NCI-H2227 (cell line): ENCODE measurements around the gene KANSL1.
A peak's percentile ranks its signal among the peaks of the same experiment; 100 is the strongest.

Experiments
- DNase-seq: peaks from one replicate; lab custom pipeline; 2025; ENCODE audit not compliant: unreplicated experiment; lab: John Stamatoyannopoulos, UW

KANSL1 gene

GRCh38 chr17:46003907-46004748 is 189.1 kb downstream of the KANSL1 start:
- no peak for DNase-seq

DNA sequence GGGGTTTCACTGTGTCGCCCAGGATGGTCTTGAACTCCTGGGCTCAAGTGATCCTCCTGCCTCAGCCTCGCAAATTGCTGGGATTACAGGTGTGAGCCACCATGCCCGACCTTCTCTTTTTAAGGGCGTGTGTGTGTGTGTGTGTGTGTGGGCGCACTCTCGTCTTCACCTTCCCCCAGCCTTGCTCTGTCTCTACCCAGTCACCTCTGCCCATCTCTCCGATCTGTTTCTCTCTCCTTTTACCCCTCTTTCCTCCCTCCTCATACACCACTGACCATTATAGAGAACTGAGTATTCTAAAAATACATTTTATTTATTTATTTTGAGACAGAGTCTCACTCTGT is 190.3 kb downstream of the KANSL1 start:
- DNase-seq, result no peak

DNA sequence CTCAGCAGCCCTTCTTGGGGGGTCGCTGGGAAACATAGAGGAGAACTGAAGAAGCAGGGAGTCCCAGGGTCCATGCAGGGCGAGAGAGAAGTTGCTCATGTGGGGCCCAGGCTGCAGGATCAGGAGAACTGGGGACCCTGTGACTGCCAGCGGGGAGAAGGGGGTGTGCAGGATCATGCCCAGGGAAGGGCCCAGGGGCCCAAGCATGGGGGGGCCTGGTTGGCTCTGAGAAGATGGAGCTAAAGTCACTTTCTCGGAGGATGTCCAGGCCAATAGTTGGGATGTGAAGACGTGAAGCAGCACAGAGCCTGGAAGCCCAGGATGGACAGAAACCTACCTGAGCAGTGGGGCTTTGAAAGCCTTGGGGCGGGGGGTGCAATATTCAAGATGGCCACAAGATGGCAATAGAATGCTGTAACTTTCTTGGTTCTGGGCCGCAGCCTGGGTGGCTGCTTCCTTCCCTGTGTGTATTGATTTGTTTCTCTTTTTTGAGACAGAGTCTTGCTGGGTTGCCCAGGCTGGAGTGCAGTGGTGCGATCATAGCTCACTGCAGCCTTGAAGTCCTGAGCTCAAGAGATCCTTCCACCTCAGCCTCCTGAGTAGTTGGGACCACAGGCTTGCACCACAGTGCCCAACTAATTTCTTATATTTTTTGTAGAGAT is 190.8 kb downstream of the KANSL1 start:
- DNase-seq, result peak; percentile 75

DNA sequence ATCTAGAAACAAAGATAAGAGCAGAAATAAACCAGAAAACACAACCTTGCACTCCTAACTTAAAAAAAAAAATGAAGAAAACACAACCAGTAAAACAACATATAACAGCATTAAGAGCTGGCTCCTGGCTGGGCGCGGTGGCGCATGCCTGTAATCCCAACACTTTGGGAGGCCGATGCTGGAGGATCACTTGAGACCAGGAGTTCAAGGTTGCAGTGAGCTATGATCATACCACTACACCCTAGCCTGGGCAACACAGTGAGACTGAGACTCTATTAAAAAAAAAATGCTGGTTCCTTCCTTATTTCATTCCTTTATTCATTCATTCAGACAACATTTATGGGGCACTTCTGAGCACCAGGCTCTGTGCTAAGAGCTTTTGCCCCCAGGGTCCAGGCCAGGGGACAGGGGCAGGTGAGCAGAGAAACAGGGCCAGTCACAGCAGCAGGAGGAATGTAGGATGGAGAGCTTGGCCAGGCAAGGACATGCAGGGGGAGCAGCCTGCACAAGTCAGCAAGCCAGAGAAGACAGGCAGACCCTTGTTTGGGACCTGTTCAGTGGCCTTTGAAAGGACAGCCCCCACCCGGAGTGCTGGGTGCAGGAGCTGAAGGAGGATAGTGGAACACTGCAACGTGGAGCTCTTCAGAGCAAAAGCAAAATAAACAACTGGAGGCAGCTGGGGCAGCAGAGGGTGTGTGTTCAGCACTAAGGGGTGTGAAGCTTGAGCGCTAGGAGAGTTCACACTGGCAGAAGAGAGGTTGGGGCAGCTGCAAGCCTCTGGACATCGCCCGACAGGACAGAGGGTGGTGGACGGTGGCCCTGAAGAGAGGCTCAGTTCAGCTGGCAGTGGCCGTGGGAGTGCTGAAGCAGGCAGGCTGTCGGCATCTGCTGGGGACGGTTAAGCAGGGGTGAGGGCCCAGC is 191.6 kb downstream of the KANSL1 start:
- no peak for DNase-seq

DNA sequence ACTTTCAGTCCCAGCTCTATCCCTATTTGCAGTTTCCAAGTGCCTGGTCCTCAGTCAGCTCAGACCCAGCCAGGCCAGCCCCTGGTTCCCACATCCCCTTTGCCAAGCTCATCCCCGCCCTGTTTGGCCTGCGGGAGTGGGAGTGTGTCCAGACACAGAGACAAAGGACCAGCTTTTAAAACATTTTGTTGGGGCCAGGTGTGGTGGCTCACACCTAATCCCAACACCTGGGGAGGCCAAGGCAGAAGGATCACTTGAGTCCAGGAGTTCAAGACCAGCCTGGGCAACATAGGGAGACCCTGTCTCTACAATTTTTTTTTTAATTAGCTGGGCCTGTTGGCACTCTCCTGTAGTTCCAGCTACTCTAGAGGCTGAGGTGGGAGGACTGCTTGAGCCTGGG is 192.5 kb downstream of the KANSL1 start:
- DNase-seq, result no peak

DNA sequence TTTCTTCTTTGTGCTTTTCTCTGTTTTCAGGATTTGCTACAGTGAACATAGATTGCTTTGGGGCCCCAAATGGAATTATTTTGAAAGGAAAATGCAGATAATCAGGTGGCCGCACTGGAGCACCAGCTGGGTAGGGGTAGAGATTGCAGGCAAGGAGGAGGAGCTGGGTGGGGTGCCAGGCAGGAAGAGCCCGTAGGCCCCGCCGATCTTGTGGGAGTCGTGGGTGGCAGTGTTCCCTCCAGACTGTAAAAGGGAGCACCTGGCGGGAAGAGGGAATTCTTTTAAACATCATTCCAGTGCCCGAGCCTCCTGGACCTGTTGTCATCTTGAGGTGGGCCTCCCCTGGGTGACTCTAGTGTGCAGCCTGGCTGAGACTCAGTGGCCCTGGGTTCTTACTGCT is 192.9 kb downstream of the KANSL1 start:
- DNase-seq, result no peak

DNA sequence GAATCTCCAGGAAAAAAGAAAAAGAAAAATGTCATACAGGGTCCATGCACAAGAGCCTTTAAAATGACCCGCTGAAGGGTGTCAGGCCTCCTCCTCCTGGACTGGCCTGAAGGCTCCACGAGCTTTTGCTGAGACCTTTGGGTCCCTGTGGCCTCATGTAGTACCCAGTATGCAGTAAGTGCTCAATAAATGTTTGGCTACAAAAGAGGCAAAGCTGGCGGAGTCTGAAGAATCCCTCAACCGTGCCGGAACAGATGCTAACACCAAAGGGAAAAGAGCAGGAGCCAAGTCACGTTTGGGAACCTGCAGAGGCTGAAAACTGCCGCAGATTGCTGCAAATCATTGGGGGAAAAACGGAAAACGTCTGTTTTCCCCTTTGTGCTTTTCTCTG is 193.3 kb downstream of the KANSL1 start:
- no peak for DNase-seq

DNA sequence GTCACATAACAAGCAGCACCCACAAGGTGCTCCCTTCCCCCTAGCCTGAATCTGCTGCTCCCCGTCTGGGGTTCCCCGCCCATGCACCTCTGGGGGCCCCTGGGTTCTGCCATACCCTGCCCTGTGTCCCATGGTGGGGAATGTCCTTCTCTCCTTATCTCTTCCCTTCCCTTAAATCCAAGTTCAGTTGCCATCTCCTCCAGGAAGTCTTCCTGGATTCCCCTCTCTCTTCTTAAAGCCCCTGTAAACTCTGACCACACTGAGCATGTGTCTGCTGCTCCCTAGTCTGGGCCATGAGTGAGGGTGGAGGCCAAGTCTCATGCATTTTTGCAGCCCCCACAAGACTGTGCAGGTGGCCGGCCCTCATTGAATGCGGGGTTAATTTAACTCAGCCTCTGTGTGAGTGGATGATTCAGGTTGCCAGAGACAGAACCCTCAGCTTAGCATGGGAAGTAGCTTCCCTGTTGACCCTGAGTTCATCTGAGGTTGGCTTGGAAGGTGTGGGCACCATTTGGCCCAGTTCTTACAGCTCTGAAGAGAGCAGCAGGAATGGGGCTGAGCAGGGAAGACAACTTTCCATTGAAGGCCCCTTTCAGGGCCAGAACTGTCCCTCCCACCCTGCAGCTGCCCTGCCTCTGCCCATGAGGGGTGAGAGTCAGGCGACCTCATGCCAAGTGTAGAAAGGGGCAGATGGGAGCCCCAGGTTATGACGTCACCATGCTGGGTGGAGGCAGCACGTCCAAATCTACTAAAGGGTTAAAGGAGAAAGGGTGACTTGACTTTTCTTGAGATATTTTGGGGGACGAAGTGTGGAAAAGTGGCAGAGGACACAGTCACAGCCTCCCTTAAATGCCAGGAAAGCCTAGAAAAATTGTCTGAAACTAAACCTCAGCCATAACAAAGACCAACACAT is 194.0 kb downstream of the KANSL1 start, which contains the start of gene STH:
Gene STH, plus strand, starts transcription at position 264 of the 913 bp plus-strand sequence. Its CDS starts 30 bp downstream, at position 294.
- no peak for DNase-seq

GRCh38 chr17:45997624-45998023 is 195.6 kb downstream of the KANSL1 start:
- DNase-seq, result no peak

- DNase-seq, result no peak
These were observed 196.1 kb downstream of the KANSL1 start for GRCh38 chr17:45997166-45997565.

DNA sequence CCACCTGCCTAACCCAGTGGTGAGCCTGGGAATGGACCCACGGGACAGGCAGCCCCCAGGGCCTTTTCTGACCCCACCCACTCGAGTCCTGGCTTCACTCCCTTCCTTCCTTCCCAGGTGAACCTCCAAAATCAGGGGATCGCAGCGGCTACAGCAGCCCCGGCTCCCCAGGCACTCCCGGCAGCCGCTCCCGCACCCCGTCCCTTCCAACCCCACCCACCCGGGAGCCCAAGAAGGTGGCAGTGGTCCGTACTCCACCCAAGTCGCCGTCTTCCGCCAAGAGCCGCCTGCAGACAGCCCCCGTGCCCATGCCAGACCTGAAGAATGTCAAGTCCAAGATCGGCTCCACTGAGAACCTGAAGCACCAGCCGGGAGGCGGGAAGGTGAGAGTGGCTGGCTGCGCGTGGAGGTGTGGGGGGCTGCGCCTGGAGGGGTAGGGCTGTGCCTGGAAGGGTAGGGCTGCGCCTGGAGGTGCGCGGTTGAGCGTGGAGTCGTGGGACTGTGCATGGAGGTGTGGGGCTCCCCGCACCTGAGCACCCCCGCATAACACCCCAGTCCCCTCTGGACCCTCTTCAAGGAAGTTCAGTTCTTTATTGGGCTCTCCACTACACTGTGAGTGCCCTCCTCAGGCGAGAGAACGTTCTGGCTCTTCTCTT is 196.8 kb downstream of the KANSL1 start:
- DNase-seq, result no peak

DNA sequence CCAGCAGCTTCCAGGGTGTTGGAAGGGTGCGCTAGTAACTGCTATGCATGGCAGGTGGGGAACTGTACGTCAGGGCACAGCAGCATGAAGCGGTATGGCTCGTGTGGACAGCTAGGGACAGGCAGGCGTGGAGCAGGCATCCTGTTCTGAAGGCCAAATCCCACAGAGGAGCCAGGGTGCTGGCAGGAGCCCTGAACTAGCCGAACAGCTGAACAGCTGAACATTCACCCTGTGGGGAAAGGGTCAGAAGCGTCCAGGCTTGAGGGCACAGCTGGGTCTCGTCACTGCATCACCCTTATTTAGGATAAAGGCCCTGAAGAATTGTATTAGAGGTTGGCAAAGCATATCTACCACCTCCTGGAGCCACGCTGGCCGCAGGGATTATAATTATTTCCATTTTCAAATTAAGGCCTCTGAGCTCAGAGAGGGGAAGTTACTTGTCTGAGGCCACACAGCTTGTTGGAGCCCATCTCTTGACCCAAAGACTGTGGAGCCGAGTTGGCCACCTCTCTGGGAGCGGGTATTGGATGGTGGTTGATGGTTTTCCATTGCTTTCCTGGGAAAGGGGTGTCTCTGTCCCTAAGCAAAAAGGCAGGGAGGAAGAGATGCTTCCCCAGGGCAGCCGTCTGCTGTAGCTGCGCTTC is 197.5 kb downstream of the KANSL1 start:
- DNase-seq, result no peak

GRCh38 chr17:45994987-45995386 is 198.2 kb downstream of the KANSL1 start:
- DNase-seq, result no peak

DNA sequence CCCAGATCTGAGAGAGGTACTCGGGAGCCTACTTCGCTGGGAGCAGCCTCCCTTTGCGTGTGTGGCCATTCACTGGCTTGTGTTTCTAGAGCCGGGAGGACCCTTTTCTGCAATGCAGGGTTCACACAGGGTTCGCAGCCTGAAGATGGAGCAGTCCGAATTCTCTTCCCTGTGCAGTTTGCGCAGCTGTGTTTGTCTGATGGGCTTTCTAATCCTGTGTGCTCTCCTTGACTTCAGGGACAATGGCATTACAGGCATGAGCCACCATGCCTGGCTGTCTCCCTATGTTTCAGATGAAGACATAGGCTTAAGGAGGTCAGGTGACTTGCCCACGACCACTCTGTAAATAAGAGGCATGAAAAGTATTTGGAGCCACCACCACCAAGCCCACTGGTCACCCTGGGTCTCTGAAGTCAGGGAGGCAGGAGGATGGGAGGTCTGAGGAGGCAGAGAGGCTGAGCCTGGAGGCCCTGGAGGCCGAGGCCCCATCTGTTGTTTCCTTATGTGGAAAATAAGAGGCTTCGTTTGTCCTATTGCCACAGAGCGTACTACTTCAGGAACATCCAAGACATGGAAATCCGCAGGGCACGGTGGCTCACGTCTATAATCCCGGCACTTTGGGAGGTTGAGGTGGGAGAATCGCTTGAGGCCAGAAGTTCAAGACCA is 199.1 kb downstream of the KANSL1 start:
- no peak for DNase-seq

DNA sequence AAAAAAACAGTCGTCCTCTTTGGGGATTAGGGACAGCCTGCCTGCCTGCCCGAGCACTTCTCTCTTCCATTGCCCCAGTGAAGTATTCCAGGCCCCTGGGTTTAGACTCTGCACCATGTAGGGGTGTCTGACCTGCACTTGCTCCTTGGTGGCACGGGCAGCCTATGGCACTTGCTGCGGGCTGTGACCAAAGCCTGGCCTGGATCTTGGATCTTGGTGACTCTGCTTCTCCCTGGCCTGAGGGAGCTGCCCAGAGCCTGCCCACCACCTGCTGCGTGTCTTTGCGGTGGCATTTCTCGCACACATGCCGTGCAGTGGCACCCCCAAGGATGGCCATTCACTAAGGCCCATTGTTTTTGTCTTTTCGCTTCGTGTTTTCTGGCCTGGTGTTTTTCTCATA is 200.3 kb downstream of the KANSL1 start:
- DNase-seq, result no peak

- no peak for DNase-seq
These were observed 201.1 kb downstream of the KANSL1 start for GRCh38 chr17:45992175-45992574.

DNA sequence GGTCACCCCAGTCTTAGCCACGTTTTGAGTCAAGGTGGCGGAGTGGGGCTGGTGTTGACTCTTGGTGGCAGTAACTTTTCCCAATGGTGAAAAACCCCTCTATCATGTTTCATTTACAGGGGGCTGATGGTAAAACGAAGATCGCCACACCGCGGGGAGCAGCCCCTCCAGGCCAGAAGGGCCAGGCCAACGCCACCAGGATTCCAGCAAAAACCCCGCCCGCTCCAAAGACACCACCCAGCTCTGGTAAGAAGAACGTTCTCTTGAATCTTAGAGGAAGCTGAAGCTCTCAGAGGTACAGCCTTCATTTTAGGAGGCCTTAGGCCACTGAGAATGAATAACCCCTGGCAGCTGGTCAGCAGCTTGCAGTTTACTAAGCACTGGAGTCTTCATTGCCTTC is 201.9 kb downstream of the KANSL1 start:
- DNase-seq, result no peak

GRCh38 chr17:45990886-45991285 is 202.3 kb downstream of the KANSL1 start:
- DNase-seq, result no peak

- DNase-seq, result no peak
These were observed 203.5 kb downstream of the KANSL1 start for GRCh38 chr17:45989759-45990158.
